Superior temporal gyrus (tissue), 1 donor: Measurements from ENCODE around the gene MUC22.
"Not testable (repeated sequence)": the region's sequence is repeated elsewhere in the genome, so short reads cannot be mapped to it uniquely, and the experiment has no call there.

Experiments used
- DNase-seq: peaks from one replicate; pipeline ENCODE4 v3.0.0-alpha.2; 2016; ENCODE audit errors: extremely low spot score

The MUC22 gene

DNA sequence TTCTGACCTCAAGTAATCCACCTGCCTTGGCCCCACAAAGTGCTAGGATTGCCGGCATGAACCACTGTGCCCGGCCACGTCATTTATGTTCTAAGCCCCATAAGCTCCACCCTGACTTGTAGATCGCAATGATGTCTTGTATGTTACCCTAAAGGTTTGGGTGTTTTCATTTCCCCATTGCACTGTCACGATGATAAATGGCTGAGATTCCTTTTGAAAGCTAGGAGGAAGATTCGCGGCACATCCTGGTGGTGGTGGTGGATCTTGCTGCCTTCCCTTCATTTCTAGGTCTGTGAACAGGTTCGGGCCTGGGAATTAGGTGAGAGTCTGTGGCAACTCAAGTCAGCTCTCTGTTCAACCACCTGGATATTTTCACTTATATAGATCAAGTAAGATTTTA lies 28.3 kb downstream of the MUC22 start:
- no peak for DNase-seq

- DNase-seq: no peak
Measured at GRCh38 chr6:31040801-31041200, 30.5 kb downstream of the MUC22 start.

GRCh38 chr6:31041372-31041974 lies 31.2 kb downstream of the MUC22 start:
- DNase-seq: no peak

DNA sequence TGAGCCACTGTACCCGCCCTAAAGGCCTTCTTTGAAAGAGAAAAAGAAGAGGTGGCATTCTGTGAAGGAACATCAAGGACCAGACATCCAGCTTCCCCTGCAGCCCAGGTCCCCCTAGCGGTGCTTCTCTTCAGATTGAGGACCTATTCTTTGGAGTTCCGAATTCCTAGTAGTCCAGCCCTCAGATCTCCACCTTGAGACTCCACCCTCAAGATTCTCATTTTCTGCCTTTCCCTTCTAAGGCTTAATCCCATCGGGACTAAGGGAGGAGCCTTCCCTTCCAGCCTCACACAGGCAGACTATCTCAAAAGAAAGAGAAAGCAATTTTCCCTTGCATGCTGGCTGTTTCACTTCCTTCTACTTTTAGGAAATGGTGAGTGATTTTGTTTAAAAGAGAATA lies 32.5 kb downstream of the MUC22 start:
- no peak for DNase-seq

DNA sequence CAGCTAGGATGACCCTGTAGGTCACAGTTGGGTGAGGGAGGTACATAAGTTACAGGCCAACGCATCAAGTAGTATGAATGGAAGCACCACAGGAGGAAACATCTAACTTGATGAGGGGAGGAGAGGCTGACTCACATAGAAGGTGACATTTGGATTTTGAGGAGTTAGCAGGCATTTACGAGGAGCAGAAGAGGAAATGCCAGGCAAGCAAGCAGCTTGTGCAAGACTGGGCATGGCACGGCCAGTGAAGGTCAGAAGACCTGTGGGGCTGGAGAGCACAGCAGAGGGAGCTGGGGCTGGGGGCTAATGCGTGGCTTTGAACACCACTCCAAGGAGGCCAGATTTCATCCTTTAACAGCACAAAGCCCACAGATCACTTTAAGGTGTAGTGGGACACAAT lies 37.8 kb downstream of the MUC22 start:
- DNase-seq: no peak

DNA sequence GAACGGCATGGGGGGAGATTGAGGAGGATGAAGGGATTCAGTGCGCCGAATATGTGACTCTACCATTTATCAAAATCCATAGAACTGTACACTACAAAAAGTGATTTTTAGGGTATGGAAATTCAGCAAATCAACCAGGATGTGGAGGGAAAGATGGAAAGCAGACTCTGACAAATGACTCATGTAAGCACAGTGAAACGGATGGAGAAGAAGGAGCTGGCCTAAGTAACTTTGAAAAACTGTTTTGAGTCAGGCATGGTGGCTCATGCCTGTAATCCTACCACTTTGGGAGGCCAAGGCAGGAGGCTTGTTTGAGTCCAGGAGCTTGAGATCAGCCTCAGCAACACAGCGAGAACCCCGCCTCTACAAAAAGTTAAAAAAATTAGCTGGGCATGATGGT lies 39.2 kb downstream of the MUC22 start:
- no peak for DNase-seq

GRCh38 chr6:31053187-31053586 lies 42.9 kb downstream of the MUC22 start:
- not testable (repeated sequence) for DNase-seq

- no peak for DNase-seq
Measured at GRCh38 chr6:31053873-31054272, 43.6 kb downstream of the MUC22 start.

- DNase-seq: no peak
Measured at GRCh38 chr6:31055441-31055840, 45.2 kb downstream of the MUC22 start.

DNA sequence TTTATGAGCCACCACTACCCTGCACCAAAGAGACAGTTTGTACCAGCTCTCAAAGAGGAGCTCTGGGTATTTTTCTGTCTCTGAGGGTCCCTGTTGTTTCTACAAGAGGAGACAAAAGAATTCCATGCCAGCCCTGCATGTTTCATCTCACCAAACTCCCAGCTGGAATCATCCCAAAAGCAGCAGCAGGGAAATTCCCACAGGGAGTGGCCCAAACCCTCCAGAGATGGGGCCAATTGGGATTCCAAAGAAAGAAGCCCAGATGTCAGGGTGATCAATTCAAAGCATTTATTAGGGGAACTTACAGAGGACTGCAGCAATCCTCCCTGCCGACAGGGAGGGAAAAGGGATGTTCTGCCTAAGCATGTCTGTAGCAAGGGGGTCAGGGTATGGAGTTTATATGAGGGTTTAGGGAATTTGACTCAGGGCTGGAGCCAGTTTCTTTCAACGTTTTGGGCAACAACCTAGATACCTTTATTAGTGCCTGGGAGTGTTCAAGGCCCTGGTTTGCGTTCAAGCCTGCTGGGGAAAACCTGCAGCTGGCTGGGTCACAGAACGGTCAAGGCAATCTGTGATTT lies 47.2 kb downstream of the MUC22 start:
- DNase-seq: no peak

- peak; percentile 84 for DNase-seq
Measured at GRCh38 chr6:31058128-31058894, 48.0 kb downstream of the MUC22 start.

DNA sequence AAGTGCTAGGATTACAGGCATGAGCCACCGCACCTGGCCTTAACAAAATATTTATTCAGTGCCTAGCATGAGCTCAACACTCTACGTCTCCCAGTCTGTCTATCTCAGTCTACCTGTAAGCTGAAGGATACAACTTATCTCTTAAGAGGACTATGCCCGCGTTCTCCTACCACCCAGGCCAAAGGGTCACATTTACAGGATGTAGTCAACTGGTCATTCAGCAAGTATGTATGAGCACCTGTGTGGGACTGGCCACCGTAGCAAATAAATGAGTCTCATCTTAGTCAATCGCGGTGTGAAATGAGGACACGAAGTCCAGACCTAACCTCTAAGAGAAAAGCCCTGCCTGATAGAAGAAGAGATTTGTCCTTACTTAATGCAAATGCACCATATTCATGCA lies 49.9 kb downstream of the MUC22 start:
- no peak for DNase-seq

DNA sequence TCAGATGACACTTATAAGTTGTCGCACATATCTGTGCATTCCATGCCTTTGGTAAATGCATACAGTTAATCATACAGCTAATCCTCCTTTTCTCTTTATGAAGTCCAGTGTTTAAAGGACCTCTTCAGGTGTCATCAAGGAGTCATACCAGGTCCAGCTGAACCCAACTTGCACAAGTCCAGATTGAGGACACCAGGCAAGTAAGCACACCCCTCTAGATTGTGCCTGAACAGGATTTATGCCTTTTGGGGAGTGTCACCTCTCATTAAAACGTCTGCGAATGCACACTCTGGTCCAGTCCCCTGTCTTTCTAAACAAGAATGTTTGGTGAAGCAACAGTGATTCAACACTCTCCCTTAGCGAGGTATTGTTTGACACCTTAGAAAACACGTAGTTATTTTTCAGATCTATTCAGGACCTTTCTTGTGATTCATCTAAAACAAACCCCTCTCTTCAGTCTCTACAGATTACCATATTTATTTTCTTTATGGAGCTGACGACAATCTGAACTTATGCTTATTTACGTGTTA lies 53.7 kb downstream of the MUC22 start:
- DNase-seq: no peak

DNA sequence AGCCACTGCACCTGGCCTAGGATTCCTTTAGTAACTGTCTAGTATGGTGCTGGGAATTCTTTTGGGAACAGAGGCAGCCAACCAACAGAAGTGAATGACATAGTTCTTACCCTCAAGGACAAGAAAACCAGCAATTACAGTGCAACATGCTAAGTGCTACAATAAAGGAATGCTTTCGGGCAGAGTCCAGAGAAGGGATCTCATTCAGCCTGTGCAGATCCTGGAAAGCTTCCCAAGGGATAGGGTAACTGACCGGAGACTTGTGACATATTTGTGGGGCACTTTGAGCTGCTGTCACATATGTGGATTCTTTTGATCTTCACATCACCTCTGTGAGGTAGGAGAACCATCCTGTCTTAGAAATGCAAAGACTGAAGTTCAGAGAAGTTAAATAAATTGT lies 55.3 kb downstream of the MUC22 start:
- DNase-seq: no peak

GRCh38 chr6:31067028-31067427 lies 56.8 kb downstream of the MUC22 start:
- DNase-seq: not testable (repeated sequence)

DNA sequence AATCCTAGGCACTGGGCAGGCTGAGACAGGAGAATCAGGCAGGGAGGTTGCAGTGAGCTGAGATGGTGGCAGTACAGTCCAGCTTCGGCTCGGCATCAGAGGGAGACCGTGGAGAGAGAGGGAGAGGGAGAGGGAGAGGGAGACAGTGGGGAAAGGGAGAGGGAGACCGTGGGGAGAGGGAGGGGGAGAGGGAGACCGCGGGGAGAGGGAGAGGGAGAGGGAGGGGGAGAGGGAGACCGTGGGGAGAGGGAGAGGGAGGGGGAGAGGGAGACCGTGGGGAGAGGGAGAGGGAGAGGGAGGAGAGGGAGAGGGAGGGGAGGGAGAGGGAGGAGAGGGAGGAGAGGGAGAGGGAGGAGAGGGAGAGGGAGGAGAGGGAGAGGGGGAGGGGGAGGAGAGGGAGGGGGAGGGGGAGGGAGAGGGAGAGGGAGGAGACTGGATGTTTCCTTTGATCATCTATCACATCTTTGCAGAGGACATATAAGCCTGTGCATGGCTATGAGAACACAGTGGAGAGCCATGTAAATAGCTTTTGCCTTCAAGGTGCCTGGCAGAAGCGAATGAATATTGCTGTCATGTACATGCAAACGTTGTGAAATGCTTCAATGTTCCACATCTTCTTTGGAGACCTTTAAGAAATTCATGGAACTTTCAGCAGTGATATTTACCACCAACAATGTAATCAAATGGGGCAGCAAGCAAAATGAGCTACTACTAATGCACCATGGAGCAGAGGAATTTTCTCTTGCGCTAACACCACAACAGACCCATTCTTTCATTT lies 57.8 kb downstream of the MUC22 start:
- not testable (repeated sequence) for DNase-seq

DNA sequence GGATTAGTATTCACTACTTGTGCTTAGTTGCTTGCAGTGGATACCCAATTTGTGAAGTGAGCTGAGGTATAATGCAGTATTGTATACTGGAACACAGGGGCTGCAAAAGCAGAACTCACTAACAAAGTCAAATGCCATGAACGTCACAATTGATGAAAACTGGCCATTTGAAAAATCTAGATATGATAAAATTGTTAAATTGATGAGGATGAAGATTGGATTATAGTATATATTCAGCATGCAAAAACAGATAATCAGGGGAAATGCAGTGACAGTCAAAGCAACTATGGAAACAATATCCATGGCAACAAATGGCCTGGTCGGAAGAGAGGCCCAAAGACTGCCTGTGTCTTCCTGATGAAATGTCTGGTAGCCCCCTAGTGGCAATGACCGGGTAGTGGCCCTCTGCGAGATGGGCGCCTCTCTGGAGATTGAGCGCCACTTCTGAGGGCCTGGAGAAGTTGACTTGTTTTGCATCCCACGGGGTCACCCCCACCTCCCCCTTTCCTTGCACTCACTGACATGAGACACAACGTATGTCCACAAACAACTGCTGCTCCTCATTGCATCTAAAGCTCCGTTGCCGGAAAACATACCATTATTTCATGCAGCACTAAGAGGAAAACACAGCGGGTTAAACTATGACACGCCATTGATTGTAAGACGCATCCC lies 58.5 kb downstream of the MUC22 start:
- peak; percentile 98 for DNase-seq

DNA sequence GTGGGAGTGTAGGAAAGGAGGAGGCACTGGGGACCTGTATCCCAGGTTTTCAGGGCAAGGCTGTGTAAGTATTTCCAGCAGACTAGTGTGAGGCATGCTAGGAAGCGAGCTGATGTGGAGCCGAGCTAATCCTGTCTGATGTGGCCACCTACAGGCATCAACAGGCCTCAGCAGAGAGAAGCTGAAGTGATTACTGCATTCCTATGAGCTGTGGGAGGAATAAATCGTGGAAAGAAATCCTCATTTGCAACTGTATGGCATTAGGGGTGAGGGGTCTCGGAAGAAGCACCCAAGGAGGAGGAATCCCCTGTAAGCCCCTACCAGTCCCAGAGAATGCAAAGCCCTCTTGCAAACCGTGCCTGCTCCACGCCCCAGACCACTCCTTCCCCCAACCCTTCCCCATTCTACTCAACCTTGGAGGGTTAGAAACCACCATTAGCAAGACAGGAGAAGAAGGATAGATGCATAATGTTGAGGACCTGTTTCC lies 60.5 kb downstream of the MUC22 start:
- DNase-seq: peak; percentile 90

DNA sequence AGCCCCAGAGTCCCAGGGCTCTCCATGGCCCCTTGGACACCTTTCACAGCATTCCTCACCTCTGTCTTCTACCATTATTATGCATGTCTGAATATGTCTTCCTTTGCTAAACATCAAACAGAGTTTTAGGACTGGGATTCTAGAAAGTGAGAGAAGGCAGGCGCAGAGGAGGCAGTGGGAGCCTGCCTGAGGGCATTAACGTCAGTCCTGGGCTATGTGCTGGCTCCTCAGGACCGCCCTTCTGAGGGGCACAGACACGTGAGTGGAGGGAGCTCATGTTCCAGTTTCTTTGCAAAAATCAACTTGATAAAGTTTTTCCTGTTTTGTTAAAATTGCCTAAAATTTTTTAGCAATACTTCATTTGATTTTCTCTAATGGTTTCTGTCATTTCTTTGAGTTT lies 64.1 kb downstream of the MUC22 start:
- DNase-seq: no peak

GRCh38 chr6:31075528-31075927 lies 65.3 kb downstream of the MUC22 start:
- no peak for DNase-seq

- no peak for DNase-seq
Measured at GRCh38 chr6:31076611-31077010, 66.3 kb downstream of the MUC22 start.
